HEK293 (cell line): ENCODE data around the gene FER1L5.

Experiments
- CTCF ChIA-PET: fragments of 350-600 bp; formaldehyde crosslinking; extraction: SDS; loops from one replicate; lab custom pipeline; 2021; ENCODE audit warnings: antibody characterized with exemption; lab: Yijun Ruan, JAX
- POLR2A ChIA-PET: fragments of 300-600 bp; formaldehyde crosslinking; extraction: SDS; loops from one replicate; lab custom pipeline; 2020; ENCODE audit warnings: antibody characterized with exemption, inconsistent platforms; lab: Yijun Ruan, JAX
- H3K27ac ChIP-seq: fragments of 200-500 bp; sonication (Bioruptor generic); 2 replicates; pipeline ENCODE4 v1.5.1; 2014; ENCODE audit warnings: low read depth, low read length, control low read depth, inconsistent platforms; ENCODE audit errors: extremely low read depth
- H3K36me3 ChIP-seq, 2 experiments: fragments of 200-500 bp in 1 of 2; sonication (Bioruptor generic) in 1 of 2; 1 replicate in 1 of 2; 2 replicates in 1 of 2; pipeline ENCODE4 v1.5.1; 2014 to 2017; ENCODE audit warnings: inconsistent platforms in 2 of 2, low read length in 2 of 2; ENCODE audit not compliant: control insufficient read depth in 2 of 2, insufficient read depth in 1 of 2
- H3K4me1 ChIP-seq: fragments of 200-500 bp; sonication (Bioruptor generic); 2 replicates; pipeline ENCODE4 v1.5.1; 2014; ENCODE audit warnings: mild to moderate bottlenecking, low read length, inconsistent platforms; ENCODE audit not compliant: control insufficient read depth, insufficient read depth
- H3K4me3 ChIP-seq: 2 replicates; pipeline ENCODE4 v1.5.1; 2011; ENCODE audit warnings: low read depth, mild to moderate bottlenecking, control low read depth, low read length, moderate library complexity
- H3K9me3 ChIP-seq: fragments of 200-500 bp; sonication (Bioruptor generic); 2 replicates; pipeline ENCODE4 v1.5.1; 2014; ENCODE audit warnings: low read depth, low read length, inconsistent platforms; ENCODE audit not compliant: control insufficient read depth, insufficient read depth
- INSM2 ChIP-seq: fragments of 450-650 bp; formaldehyde crosslinking; IDR thresholded peaks from 2 replicates; pipeline ENCODE4 v1.5.1; 2016; ENCODE audit warnings: missing biosample characterization, missing genetic modification characterization
- OVOL3 ChIP-seq: fragments of 450-650 bp; formaldehyde crosslinking; IDR thresholded peaks from 2 replicates; pipeline ENCODE4 v1.5.1; 2016; ENCODE audit warnings: missing biosample characterization, missing genetic modification characterization
- PRDM1 ChIP-seq: fragments of 450-650 bp; formaldehyde crosslinking; IDR thresholded peaks from 2 replicates; pipeline ENCODE4; 2016; ENCODE audit warnings: missing biosample characterization, missing genetic modification characterization
- SETDB1 ChIP-seq: IDR thresholded peaks from one replicate; pipeline ENCODE4 v1.6.1; 2017; ENCODE audit warnings: mild to moderate bottlenecking, low read length, moderate library complexity, mixed read lengths; ENCODE audit not compliant: insufficient read length
- ZBTB11 ChIP-seq: fragments of 450-650 bp; formaldehyde crosslinking; conservative IDR thresholded peaks from 2 replicates; pipeline ENCODE4 v1.5.1; 2016; ENCODE audit warnings: low read depth, missing biosample characterization, missing genetic modification characterization
- ZBTB20 ChIP-seq: fragments of 450-650 bp; formaldehyde crosslinking; IDR thresholded peaks from 2 replicates; pipeline ENCODE4 v1.5.1; 2016; ENCODE audit warnings: missing biosample characterization, missing genetic modification characterization
- ZNF174 ChIP-seq: fragments of 450-650 bp; formaldehyde crosslinking; IDR thresholded peaks from 2 replicates; pipeline ENCODE4 v1.5.0; 2017; ENCODE audit warnings: missing biosample characterization, mild to moderate bottlenecking, missing genetic modification characterization
- ZNF433 ChIP-seq: fragments of 450-650 bp; formaldehyde crosslinking; IDR thresholded peaks from 2 replicates; pipeline ENCODE4 v1.5.1; 2016; ENCODE audit warnings: missing biosample characterization, missing genetic modification characterization, low read depth
- ZNF561 ChIP-seq: fragments of 450-650 bp; IDR thresholded peaks from 2 replicates; pipeline ENCODE4 v1.5.1; 2018; ENCODE audit warnings: missing biosample characterization, missing genetic modification characterization, borderline replicate concordance
- ZNF707 ChIP-seq: fragments of 450-650 bp; formaldehyde crosslinking; IDR thresholded peaks from 2 replicates; pipeline ENCODE4 v1.5.1; 2016; ENCODE audit warnings: missing biosample characterization, missing genetic modification characterization
- ZNF792 ChIP-seq: fragments of 450-650 bp; formaldehyde crosslinking; IDR thresholded peaks from 2 replicates; pipeline ENCODE4 v1.5.1; 2016; ENCODE audit warnings: missing biosample characterization, missing genetic modification characterization
- TF ChIP-seq, protein P1 (sequence below): fragments of 450-650 bp; formaldehyde crosslinking; IDR thresholded peaks from 2 replicates; pipeline ENCODE4 v1.5.1; 2016; ENCODE audit warnings: missing biosample characterization, missing genetic modification characterization, borderline replicate concordance
- TF ChIP-seq, protein P2 (sequence below): fragments of 450-650 bp; formaldehyde crosslinking; IDR thresholded peaks from 2 replicates; pipeline ENCODE4 v1.5.1; 2016; ENCODE audit warnings: missing biosample characterization, missing genetic modification characterization, borderline replicate concordance
- TF ChIP-seq, protein P3 (sequence below): fragments of 450-650 bp; formaldehyde crosslinking; IDR thresholded peaks from 2 replicates; pipeline ENCODE4 v1.5.1; 2017; ENCODE audit warnings: missing biosample characterization, mild to moderate bottlenecking, missing genetic modification characterization, moderate library complexity

Gene FER1L5

DNA sequence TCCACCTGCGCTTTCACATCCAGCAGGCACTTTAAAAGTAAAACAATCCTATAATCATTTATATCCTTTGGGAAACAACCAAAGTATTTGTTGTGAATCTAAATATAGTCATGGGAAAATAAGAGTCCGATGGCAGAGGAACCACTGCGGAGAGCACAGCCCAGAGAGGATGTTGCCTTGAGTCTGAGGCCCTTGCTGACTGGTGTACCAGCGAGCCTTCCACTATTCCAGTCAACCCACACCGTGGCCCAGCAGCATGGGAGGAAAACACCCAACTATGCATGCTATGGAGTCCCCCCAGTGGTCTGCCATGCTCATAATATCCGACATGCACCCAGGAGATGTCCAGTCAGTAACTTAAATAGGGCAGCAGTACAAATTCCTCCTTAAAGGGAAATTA is 26.0 kb upstream of the FER1L5 start:
- no peaks in the 10 kb centered on the region for H3K9me3 ChIP-seq
- H3K4me1 ChIP-seq: no peaks in the 10 kb centered on the region
- peaks cover 62 to 68% of the 10 kb centered on the region in 2 experiments for H3K36me3 ChIP-seq
- TF ChIP-seq, protein P1, sequence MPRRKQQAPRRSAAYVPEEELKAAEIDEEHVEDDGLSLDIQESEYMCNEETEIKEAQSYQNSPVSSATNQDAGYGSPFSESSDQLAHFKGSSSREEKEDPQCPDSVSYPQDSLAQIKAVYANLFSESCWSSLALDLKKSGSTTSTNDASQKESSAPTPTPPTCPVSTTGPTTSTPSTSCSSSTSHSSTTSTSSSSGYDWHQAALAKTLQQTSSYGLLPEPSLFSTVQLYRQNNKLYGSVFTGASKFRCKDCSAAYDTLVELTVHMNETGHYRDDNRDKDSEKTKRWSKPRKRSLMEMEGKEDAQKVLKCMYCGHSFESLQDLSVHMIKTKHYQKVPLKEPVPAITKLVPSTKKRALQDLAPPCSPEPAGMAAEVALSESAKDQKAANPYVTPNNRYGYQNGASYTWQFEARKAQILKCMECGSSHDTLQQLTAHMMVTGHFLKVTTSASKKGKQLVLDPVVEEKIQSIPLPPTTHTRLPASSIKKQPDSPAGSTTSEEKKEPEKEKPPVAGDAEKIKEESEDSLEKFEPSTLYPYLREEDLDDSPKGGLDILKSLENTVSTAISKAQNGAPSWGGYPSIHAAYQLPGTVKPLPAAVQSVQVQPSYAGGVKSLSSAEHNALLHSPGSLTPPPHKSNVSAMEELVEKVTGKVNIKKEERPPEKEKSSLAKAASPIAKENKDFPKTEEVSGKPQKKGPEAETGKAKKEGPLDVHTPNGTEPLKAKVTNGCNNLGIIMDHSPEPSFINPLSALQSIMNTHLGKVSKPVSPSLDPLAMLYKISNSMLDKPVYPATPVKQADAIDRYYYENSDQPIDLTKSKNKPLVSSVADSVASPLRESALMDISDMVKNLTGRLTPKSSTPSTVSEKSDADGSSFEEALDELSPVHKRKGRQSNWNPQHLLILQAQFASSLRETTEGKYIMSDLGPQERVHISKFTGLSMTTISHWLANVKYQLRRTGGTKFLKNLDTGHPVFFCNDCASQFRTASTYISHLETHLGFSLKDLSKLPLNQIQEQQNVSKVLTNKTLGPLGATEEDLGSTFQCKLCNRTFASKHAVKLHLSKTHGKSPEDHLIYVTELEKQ: no peak
- TF ChIP-seq, protein P2, sequence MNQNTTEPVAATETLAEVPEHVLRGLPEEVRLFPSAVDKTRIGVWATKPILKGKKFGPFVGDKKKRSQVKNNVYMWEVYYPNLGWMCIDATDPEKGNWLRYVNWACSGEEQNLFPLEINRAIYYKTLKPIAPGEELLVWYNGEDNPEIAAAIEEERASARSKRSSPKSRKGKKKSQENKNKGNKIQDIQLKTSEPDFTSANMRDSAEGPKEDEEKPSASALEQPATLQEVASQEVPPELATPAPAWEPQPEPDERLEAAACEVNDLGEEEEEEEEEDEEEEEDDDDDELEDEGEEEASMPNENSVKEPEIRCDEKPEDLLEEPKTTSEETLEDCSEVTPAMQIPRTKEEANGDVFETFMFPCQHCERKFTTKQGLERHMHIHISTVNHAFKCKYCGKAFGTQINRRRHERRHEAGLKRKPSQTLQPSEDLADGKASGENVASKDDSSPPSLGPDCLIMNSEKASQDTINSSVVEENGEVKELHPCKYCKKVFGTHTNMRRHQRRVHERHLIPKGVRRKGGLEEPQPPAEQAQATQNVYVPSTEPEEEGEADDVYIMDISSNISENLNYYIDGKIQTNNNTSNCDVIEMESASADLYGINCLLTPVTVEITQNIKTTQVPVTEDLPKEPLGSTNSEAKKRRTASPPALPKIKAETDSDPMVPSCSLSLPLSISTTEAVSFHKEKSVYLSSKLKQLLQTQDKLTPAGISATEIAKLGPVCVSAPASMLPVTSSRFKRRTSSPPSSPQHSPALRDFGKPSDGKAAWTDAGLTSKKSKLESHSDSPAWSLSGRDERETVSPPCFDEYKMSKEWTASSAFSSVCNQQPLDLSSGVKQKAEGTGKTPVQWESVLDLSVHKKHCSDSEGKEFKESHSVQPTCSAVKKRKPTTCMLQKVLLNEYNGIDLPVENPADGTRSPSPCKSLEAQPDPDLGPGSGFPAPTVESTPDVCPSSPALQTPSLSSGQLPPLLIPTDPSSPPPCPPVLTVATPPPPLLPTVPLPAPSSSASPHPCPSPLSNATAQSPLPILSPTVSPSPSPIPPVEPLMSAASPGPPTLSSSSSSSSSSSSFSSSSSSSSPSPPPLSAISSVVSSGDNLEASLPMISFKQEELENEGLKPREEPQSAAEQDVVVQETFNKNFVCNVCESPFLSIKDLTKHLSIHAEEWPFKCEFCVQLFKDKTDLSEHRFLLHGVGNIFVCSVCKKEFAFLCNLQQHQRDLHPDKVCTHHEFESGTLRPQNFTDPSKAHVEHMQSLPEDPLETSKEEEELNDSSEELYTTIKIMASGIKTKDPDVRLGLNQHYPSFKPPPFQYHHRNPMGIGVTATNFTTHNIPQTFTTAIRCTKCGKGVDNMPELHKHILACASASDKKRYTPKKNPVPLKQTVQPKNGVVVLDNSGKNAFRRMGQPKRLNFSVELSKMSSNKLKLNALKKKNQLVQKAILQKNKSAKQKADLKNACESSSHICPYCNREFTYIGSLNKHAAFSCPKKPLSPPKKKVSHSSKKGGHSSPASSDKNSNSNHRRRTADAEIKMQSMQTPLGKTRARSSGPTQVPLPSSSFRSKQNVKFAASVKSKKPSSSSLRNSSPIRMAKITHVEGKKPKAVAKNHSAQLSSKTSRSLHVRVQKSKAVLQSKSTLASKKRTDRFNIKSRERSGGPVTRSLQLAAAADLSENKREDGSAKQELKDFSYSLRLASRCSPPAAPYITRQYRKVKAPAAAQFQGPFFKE (tag by site-specific recombination): no peak
- ChIA-PET POLR2A (no interaction called here), CTCF (no interaction called here)
- H3K4me3 ChIP-seq: no peak overlapping the region
- no peak overlapping the region for H3K27ac ChIP-seq

DNA sequence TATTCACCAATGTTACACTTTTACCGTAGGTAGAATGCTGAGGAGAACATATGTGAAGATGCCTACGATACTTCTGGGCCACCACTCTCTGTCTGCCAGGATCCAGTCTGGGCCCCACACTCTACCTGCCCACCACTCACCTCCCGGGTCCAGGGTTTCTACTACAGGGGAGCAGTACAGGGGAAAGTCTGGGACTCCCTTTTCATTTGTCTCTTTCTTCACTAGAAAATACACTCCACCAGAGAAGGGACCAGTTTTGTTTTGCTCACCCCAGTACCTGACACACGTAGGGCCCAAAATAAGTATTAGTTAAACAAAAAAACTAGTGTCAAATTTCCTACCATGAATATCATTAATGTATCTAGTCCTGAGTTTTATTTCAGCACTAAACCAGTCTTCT is 25.6 kb upstream of the FER1L5 start:
- TF ChIP-seq ZNF707 (no peak), PRDM1 (tag by site-specific recombination) (no peak), ZNF792 (tag by site-specific recombination) (no peak), ZBTB20 (tag by site-specific recombination) (no peak), ZNF433 (no peak), ZNF174 (tag by site-specific recombination) (no peak), INSM2 (tag by site-specific recombination) (no peak), SETDB1 (no peak), ZNF561 (tag by site-specific recombination) (no peak), ZBTB11 (tag by site-specific recombination) (no peak), OVOL3 (tag by site-specific recombination) (no peak)
- TF ChIP-seq, protein P3, sequence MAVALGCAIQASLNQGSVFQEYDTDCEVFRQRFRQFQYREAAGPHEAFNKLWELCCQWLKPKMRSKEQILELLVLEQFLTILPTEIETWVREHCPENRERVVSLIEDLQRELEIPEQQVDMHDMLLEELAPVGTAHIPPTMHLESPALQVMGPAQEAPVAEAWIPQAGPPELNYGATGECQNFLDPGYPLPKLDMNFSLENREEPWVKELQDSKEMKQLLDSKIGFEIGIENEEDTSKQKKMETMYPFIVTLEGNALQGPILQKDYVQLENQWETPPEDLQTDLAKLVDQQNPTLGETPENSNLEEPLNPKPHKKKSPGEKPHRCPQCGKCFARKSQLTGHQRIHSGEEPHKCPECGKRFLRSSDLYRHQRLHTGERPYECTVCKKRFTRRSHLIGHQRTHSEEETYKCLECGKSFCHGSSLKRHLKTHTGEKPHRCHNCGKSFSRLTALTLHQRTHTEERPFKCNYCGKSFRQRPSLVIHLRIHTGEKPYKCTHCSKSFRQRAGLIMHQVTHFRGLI (tag by site-specific recombination): no peak
- TF ChIP-seq, all 188 proteins: peak for 0
- H3K27ac ChIP-seq: no peak overlapping the region
- ChIA-PET POLR2A (no interaction called here), CTCF (interaction anchor here (0.6 kb wide), 1 partner anchor 36 kb away, joined by 4 read pairs; no protein-coding TSS in a partner anchor)
- no peaks in the 10 kb centered on the region for H3K9me3 ChIP-seq
- no peaks in the 10 kb centered on the region for H3K4me1 ChIP-seq
- H3K4me3 ChIP-seq: no peak overlapping the region
- peaks cover 60 to 63% of the 10 kb centered on the region in 2 experiments for H3K36me3 ChIP-seq
